Neural progenitor cell (in vitro differentiated cells): ENCODE results near the gene FNIP1. TPM values are rescaled to one million over a fixed set of nuclear protein-coding genes. Genes with fewer than 3 reads are reported as not detected.
"Not testable (repeated sequence)": the region's sequence is repeated elsewhere in the genome, so short reads cannot be mapped to it uniquely, and the experiment has no call there.

Source experiments
- DNase-seq: peaks from one replicate; pipeline ENCODE4 v3.0.0-alpha.2; 2016; ENCODE audit warnings: low spot score
- H2AFZ ChIP-seq: fragments of 200-600 bp; sonication (generic); replicated peaks from 2 replicates; pipeline ENCODE4 v1.6.1; 2016; ENCODE audit warnings: antibody characterized with exemption
- H3F3A ChIP-seq: fragments of 200-600 bp; sonication (generic); 2 replicates; pipeline ENCODE4 v1.6.1; 2016; ENCODE audit warnings: antibody characterized with exemption, low read depth
- H3K27ac ChIP-seq: fragments of 200-600 bp; sonication (generic); 2 replicates; pipeline ENCODE4 v1.5.1; 2016; ENCODE audit warnings: mild to moderate bottlenecking
- H3K27me3 ChIP-seq: fragments of 200-600 bp; sonication (generic); 2 replicates; pipeline ENCODE4 v1.6.1; 2016; ENCODE audit warnings: mild to moderate bottlenecking, moderate library complexity
- H3K36me3 ChIP-seq: fragments of 200-600 bp; sonication (generic); 2 replicates; pipeline ENCODE4 v1.5.1; 2016
- H3K4me1 ChIP-seq: fragments of 200-600 bp; sonication (generic); 2 replicates; pipeline ENCODE4 v1.6.1; 2016; ENCODE audit warnings: mixed run types
- H3K4me2 ChIP-seq: fragments of 200-600 bp; sonication (generic); 2 replicates; pipeline ENCODE4 v1.6.1; 2016
- H3K4me3 ChIP-seq: fragments of 200-600 bp; sonication (generic); 2 replicates; pipeline ENCODE4 v1.5.1; 2016
- H3K79me2 ChIP-seq: fragments of 200-600 bp; sonication (generic); 2 replicates; pipeline ENCODE4 v1.6.1; 2016; ENCODE audit warnings: low read depth
- H3K9ac ChIP-seq: fragments of 200-600 bp; sonication (generic); 2 replicates; pipeline ENCODE4 v1.6.1; 2016
- H3K9me3 ChIP-seq: fragments of 200-600 bp; sonication (generic); 2 replicates; pipeline ENCODE4 v1.5.1; 2016; ENCODE audit warnings: low read depth
- H4K20me1 ChIP-seq: fragments of 200-600 bp; sonication (generic); 2 replicates; pipeline ENCODE4 v1.6.1; 2016; ENCODE audit warnings: low read depth
- H3K27ac Mint-ChIP-seq: 3 replicates; pipeline ENCODE4 v1.8.0; 2021; ENCODE audit warnings: mixed read lengths
- H3K27me3 Mint-ChIP-seq: 2 replicates; pipeline ENCODE4 v1.8.0; 2022; ENCODE audit warnings: low read depth, mild to moderate bottlenecking, inconsistent platforms, moderate library complexity, mixed read lengths; ENCODE audit not compliant: insufficient read depth
- H3K36me3 Mint-ChIP-seq: 3 replicates; pipeline ENCODE4 v1.8.0; 2021; ENCODE audit warnings: mixed read lengths
- H3K4me1 Mint-ChIP-seq: 3 replicates; pipeline ENCODE4 v1.8.0; 2021; ENCODE audit warnings: mixed read lengths
- H3K4me3 Mint-ChIP-seq: 3 replicates; pipeline ENCODE4 v1.8.0; 2021; ENCODE audit warnings: mild to moderate bottlenecking, moderate library complexity, mixed read lengths
- H3K9me3 Mint-ChIP-seq: 3 replicates; pipeline ENCODE4 v1.8.0; 2020; ENCODE audit warnings: mixed read lengths
- EZH2 ChIP-seq: fragments of 200-600 bp; sonication (generic); IDR thresholded peaks from 2 replicates; pipeline ENCODE4 v1.6.1; 2017; ENCODE audit warnings: antibody characterized with exemption, mild to moderate bottlenecking, moderate library complexity
- EZH2phosphoT487 ChIP-seq: fragments of 200-600 bp; sonication (generic); IDR thresholded peaks from 2 replicates; pipeline ENCODE4 v1.6.1; 2017; ENCODE audit warnings: antibody characterized with exemption
- total RNA-seq: library from RNA; depleted of rRNA; stranded (reverse); fragments of >200 nt; gene quantifications from 2 replicates; pipeline ENCODE4 v1.2.3, GENCODE V29; 2015; ENCODE audit warnings: low replicate concordance
- TF ChIP-seq, protein P1 (sequence below): fragments of 200-600 bp; sonication (generic); IDR thresholded peaks from 2 replicates; pipeline ENCODE4 v1.5.1; 2017; ENCODE audit warnings: antibody characterized with exemption, mild to moderate bottlenecking

The FNIP1 gene
- total RNA-seq, 1 donor from 2014 or later: 44.4 TPM

DNA sequence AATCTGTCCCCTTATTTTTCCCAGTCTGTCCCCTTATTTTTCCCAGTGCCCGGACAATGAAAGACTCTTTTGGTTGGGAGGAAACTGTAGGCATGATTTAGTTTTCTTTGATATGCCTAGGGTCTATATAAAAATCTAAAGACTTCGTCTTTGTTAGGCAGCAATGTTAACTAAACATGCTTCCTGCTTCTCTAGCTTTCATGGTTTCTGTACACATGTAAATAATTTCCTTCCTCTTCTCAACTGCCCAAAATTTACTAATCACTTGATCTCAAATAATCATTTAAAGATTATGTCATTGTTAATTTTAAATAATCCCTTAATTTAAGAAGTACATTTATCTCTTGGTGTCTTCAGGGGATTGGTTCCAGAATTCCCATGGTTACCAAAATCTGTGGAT is 114.0 kb downstream of the FNIP1 start:
- peaks cover 3% of the 10 kb centered on the region for H3K36me3 Mint-ChIP-seq
- no peaks in the 10 kb centered on the region for H3K27me3 ChIP-seq
- no peak overlapping the region for H3K27ac Mint-ChIP-seq
- peaks cover 3% of the 10 kb centered on the region for H3K36me3 ChIP-seq
- no peaks in the 10 kb centered on the region for H4K20me1 ChIP-seq
- H3K9ac ChIP-seq: no peak overlapping the region
- H3K4me3 ChIP-seq: no peak overlapping the region
- TF ChIP-seq EZH2: no peak
- no peak for TF ChIP-seq EZH2phosphoT487
- TF ChIP-seq, protein P1, sequence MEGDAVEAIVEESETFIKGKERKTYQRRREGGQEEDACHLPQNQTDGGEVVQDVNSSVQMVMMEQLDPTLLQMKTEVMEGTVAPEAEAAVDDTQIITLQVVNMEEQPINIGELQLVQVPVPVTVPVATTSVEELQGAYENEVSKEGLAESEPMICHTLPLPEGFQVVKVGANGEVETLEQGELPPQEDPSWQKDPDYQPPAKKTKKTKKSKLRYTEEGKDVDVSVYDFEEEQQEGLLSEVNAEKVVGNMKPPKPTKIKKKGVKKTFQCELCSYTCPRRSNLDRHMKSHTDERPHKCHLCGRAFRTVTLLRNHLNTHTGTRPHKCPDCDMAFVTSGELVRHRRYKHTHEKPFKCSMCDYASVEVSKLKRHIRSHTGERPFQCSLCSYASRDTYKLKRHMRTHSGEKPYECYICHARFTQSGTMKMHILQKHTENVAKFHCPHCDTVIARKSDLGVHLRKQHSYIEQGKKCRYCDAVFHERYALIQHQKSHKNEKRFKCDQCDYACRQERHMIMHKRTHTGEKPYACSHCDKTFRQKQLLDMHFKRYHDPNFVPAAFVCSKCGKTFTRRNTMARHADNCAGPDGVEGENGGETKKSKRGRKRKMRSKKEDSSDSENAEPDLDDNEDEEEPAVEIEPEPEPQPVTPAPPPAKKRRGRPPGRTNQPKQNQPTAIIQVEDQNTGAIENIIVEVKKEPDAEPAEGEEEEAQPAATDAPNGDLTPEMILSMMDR: no peak
- H3K27ac ChIP-seq: no peak overlapping the region
- no peaks in the 10 kb centered on the region for H3K27me3 Mint-ChIP-seq
- H3K4me3 Mint-ChIP-seq: no peak overlapping the region
- H2AFZ ChIP-seq: no peak overlapping the region
- no peak for DNase-seq
- no peaks in the 10 kb centered on the region for H3F3A ChIP-seq
- no peaks in the 10 kb centered on the region for H3K9me3 ChIP-seq
- no peak overlapping the region for H3K4me2 ChIP-seq
- no peaks in the 10 kb centered on the region for H3K9me3 Mint-ChIP-seq
- no peaks in the 10 kb centered on the region for H3K4me1 ChIP-seq
- H3K4me1 Mint-ChIP-seq: no peaks in the 10 kb centered on the region
- H3K79me2 ChIP-seq: no peaks in the 10 kb centered on the region

DNA sequence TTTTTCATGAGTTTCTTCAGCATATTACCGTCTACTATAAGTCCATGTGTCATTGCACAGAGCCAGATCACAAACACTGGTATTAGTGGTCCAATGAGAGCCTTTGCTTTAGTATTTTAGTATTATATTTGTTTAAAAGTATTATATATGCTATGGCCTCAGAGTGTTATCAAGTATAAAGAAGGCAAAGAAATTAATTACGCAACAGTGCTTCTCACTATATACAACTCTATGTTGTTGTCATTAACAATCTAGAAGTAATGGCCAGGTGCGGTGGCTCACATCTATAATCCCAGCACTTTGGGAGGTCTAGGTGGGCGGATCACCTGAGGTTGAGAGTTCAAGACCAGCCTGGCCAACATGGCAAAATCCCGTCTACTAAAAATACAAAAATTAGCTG is 114.6 kb downstream of the FNIP1 start:
- TF ChIP-seq EZH2 (no peak), EZH2phosphoT487 (no peak)
- TF ChIP-seq, protein P1: no peak
- H3K27me3 Mint-ChIP-seq: no peaks in the 10 kb centered on the region
- Histone ChIP-seq H3K4me2 (no peak overlapping the region), H3F3A (no peaks in the 10 kb centered on the region), H3K9me3 (no peaks in the 10 kb centered on the region), H3K4me1 (no peaks in the 10 kb centered on the region), H3K36me3 (peaks cover 3% of the 10 kb centered on the region), H4K20me1 (no peaks in the 10 kb centered on the region), H3K79me2 (no peaks in the 10 kb centered on the region), H3K27me3 (no peaks in the 10 kb centered on the region), H3K27ac (no peak overlapping the region), H2AFZ (no peak overlapping the region), H3K4me3 (no peak overlapping the region), H3K9ac (no peak overlapping the region)
- H3K27ac Mint-ChIP-seq: no peak overlapping the region
- no peaks in the 10 kb centered on the region for H3K4me1 Mint-ChIP-seq
- DNase-seq: no peak
- peaks cover 6% of the 10 kb centered on the region for H3K36me3 Mint-ChIP-seq
- no peaks in the 10 kb centered on the region for H3K9me3 Mint-ChIP-seq
- H3K4me3 Mint-ChIP-seq: no peak overlapping the region

DNA sequence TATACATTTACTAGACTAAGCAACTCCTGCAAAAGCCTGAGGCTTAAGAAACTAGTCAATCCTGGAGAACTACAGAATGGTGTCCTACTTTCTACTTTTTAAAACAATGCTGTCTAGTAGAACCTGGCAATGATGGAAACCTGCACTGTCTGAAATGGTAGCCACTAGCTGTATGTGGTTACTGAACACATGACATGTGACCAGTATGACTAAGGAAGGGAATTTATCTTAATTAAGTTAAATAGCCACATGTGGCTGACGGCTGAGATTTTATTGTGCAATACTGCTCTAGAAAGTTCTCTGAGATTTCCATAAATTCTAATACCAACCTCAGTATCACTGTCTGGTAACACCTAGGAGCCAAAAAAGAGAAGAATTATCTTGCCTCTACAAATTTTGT is 116.9 kb downstream of the FNIP1 start:
- no peak for DNase-seq
- no peak overlapping the region for H3K27ac Mint-ChIP-seq
- Histone ChIP-seq H3F3A (no peaks in the 10 kb centered on the region), H3K27ac (no peak overlapping the region), H3K79me2 (no peaks in the 10 kb centered on the region), H3K4me1 (no peaks in the 10 kb centered on the region), H4K20me1 (no peaks in the 10 kb centered on the region), H3K4me3 (no peak overlapping the region), H2AFZ (no peak overlapping the region), H3K9me3 (no peaks in the 10 kb centered on the region), H3K4me2 (no peak overlapping the region), H3K27me3 (no peaks in the 10 kb centered on the region), H3K36me3 (peaks cover 3% of the 10 kb centered on the region), H3K9ac (no peak overlapping the region)
- no peaks in the 10 kb centered on the region for H3K27me3 Mint-ChIP-seq
- TF ChIP-seq EZH2 (no peak), EZH2phosphoT487 (no peak)
- TF ChIP-seq, protein P1: no peak
- peaks cover 18% of the 10 kb centered on the region for H3K36me3 Mint-ChIP-seq
- H3K9me3 Mint-ChIP-seq: no peaks in the 10 kb centered on the region
- H3K4me3 Mint-ChIP-seq: no peak overlapping the region
- H3K4me1 Mint-ChIP-seq: no peaks in the 10 kb centered on the region

DNA sequence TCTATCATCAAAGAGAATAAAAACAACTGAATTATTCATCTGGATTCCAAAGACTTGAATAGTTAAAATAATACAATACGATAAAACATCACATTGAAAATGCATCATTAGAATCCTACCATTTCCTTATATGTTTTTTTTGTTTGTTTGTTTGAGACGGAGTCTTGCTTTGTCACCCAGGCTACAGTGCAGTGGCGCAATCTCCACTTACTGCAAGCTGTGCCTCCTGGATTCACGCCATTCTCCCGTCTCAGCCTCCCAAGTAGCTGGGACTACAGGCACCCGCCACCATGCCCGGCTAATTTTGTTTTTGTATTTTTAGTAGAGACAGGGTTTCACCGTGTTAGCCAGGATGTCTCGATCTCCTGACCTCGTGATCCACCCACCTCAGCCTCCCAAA is 118.5 kb downstream of the FNIP1 start:
- not testable (repeated sequence) for H3K4me2 ChIP-seq, H3K27me3 ChIP-seq, H3F3A ChIP-seq, H3K27ac Mint-ChIP-seq, H3K36me3 ChIP-seq, H3K9ac ChIP-seq, H3K27me3 Mint-ChIP-seq, H3K4me1 Mint-ChIP-seq, H3K27ac ChIP-seq, H2AFZ ChIP-seq, H3K4me1 ChIP-seq, H3K4me3 Mint-ChIP-seq, DNase-seq, H4K20me1 ChIP-seq, H3K79me2 ChIP-seq, H3K4me3 ChIP-seq, H3K9me3 ChIP-seq, H3K9me3 Mint-ChIP-seq
- H3K36me3 Mint-ChIP-seq: peaks cover 23% of the 10 kb centered on the region
